MG63 (cell line): ENCODE data around the gene CCDC74A. TPM values are rescaled to one million over a fixed set of nuclear protein-coding genes. Genes with fewer than 3 reads are reported as not detected.
"Not testable (repeated sequence)": the region's sequence is repeated elsewhere in the genome, so short reads cannot be mapped to it uniquely, and the experiment has no call there.

ENCODE experiments used
- DNase-seq: peaks from one replicate; pipeline ENCODE4 v3.0.0-alpha.2; 2020
- H3K27me3 ChIP-seq: fragments of 250-450 bp; sonication (Bioruptor Pico); 2 replicates; pipeline ENCODE4 v1.5.1; 2020; ENCODE audit warnings: mild to moderate bottlenecking, moderate library complexity
- H3K36me3 ChIP-seq: fragments of 250-450 bp; sonication (Bioruptor Pico); 2 replicates; pipeline ENCODE4 v1.5.1; 2020; ENCODE audit warnings: mild to moderate bottlenecking, moderate library complexity
- H3K4me3 ChIP-seq: fragments of 250-450 bp; sonication (Bioruptor Pico); 2 replicates; pipeline ENCODE4 v1.5.1; 2020; ENCODE audit warnings: mild to moderate bottlenecking, moderate library complexity
- H3K9me3 ChIP-seq: fragments of 250-450 bp; sonication (Bioruptor Pico); 2 replicates; pipeline ENCODE4 v1.5.1; 2020; ENCODE audit warnings: mild to moderate bottlenecking, moderate library complexity
- total RNA-seq: library from RNA; depleted of rRNA; stranded (reverse); fragments of >200 nt; shearing (Covaris generic); gene quantifications from 2 replicates; pipeline ENCODE4 v1.2.3, GENCODE V29; 2014; ENCODE audit warnings: low replicate concordance

Gene CCDC74A
- total RNA-seq, 1 experiment from 2014 or later, result 6.5 TPM

GRCh38 chr2:131535951-131536826 lies 8.5 kb downstream of the CCDC74A start:
- DNase-seq, result peak; percentile 65
- not testable (repeated sequence) for H3K9me3 ChIP-seq, H3K4me3 ChIP-seq, H3K27me3 ChIP-seq, H3K36me3 ChIP-seq

- H3K9me3 ChIP-seq, H3K27me3 ChIP-seq, H3K36me3 ChIP-seq, H3K4me3 ChIP-seq, DNase-seq: not testable (repeated sequence)
These were observed 9.2 kb downstream of the CCDC74A start for GRCh38 chr2:131536841-131537240.

DNA sequence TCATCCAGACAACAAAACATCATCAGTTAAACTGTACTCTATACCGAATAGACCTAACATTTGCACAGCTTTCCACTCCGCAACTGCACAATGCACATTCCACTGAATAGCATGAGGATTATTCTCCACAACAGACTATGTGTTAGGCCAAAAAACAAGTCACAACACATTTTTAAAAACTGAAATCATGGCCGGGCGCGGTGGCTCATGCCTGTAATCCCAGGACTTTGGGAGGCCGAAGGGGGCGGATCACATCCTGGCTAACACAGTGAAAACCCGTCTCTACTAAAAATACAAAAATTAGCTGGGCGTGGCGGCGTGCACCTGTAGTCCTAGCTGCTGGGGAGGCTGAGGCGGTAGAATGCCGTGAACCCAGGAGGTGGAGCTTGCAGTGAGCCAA lies 11.2 kb downstream of the CCDC74A start:
- not testable (repeated sequence) for DNase-seq, H3K9me3 ChIP-seq, H3K27me3 ChIP-seq, H3K36me3 ChIP-seq, H3K4me3 ChIP-seq

DNA sequence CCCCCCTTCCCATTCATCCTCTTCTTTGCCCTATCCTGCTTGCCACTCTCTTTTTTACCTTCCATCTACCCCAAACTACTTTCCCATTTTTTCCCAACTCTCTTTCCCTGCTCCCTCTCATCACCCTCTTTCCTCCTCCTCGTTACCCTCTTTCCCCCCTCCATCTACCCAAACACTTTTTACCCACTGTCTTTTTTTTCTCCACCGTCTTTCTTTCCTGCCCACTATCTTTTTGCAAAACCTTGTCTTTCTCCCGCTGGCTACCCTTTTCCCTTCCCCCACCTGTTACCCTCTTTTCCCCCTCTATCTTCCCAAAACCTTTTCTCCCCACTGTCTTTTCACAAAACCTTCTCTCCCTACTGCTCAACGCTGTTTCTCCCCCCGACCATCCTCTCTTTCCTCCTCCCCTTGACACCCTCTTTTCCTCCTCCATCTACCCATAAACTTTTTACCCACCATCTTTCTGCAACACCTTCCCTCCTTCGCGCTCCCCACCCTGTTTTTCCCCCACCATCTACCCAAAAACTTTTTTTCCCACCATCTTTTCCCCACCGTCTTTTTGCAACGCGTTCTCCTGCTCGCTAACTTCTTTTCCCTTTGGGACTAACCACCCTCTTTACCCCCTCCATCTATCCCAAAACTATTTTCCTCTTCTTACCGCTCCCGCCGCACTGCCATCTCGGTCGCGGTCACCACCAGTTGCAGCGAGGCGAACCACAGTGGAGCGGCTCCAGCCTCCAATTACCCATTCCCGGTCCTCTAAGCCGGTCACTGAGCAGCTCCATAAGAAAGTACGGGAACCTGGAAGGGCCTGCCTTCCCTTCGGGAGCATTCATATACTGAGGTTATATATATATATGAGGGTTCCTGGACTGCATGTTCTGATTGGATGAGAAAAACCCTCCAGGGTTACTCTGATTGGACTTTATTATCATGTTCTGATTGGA lies 15.0 kb downstream of the CCDC74A start:
- Histone ChIP-seq H3K9me3 (no peaks in the 10 kb centered on the region), H3K36me3 (no peaks in the 10 kb centered on the region), H3K4me3 (peak overlapping the region; percentile 62), H3K27me3 (no peaks in the 10 kb centered on the region)
- DNase-seq, result peak; percentile 59

GRCh38 chr2:131543385-131543891 lies 15.8 kb downstream of the CCDC74A start:
- H3K27me3 ChIP-seq, result no peaks in the 10 kb centered on the region
- H3K36me3 ChIP-seq, result no peaks in the 10 kb centered on the region
- H3K4me3 ChIP-seq, result peak overlapping the region; percentile 62
- no peaks in the 10 kb centered on the region for H3K9me3 ChIP-seq
- peak; percentile 58 for DNase-seq

DNA sequence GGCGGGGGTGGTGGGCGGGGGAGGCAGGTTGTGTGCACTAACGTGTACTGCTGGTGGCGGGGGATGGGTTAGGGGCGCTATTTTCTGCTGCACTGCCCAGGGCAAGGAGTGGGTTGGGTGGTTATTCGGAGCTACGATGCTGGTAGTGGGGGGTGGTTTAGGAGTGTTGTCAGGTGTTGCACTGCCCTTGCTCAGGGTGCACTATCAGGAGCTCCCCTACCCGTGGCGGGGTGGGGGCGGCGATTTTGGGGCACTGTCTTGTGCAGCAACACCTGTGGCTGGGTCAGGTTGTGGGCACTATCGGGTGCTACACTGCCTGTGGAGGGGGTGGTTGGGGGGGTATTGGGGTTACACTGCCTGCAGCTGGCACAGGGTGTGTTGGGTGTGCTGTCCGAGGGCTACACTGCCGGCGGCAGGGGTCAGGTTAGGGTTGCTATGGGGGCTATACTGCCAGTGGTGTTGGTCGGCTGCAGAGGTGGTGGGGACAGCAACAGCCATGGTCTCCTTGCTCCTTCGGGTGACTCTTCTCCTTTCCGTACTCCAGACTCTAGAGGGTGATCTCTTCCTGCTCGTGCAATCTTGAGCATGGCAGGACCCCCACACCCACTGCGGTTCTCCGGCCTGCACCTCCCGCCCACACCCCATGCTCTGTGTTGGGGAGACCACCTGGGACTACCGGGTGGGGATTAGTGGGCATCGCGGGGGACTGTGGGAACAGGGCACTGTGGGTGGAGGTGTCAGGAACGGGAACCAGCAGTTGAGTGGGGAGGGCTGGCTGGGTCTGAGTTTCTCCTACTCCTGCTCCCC lies 16.5 kb downstream of the CCDC74A start:
- H3K36me3 ChIP-seq, H3K9me3 ChIP-seq, H3K27me3 ChIP-seq, DNase-seq: not testable (repeated sequence)
- H3K4me3 ChIP-seq, result peak overlapping the region; percentile 62

GRCh38 chr2:131544813-131545165 lies 17.1 kb downstream of the CCDC74A start:
- not testable (repeated sequence) for H3K4me3 ChIP-seq, H3K9me3 ChIP-seq, H3K27me3 ChIP-seq, H3K36me3 ChIP-seq, DNase-seq

- no peak overlapping the region for H3K4me3 ChIP-seq
- no peaks in the 10 kb centered on the region for H3K36me3 ChIP-seq
- DNase-seq, result no peak
These were observed 25.2 kb downstream of the CCDC74A start for GRCh38 chr2:131552871-131553270.

GRCh38 chr2:131556998-131557397 lies 29.3 kb downstream of the CCDC74A start:
- Histone ChIP-seq H3K4me3 (no peak overlapping the region), H3K9me3 (no peaks in the 10 kb centered on the region), H3K36me3 (no peaks in the 10 kb centered on the region), H3K27me3 (no peaks in the 10 kb centered on the region)
- DNase-seq, result no peak

More at GRCh38 chr2:131552871-131553270, 25.2 kb downstream of the CCDC74A start:
- no peaks in the 10 kb centered on the region for H3K27me3 ChIP-seq
- no peaks in the 10 kb centered on the region for H3K9me3 ChIP-seq

- DNase-seq, result no peak
- Histone ChIP-seq H3K36me3 (no peaks in the 10 kb centered on the region), H3K27me3 (no peaks in the 10 kb centered on the region), H3K4me3 (no peak overlapping the region), H3K9me3 (no peaks in the 10 kb centered on the region)
These were observed 30.1 kb downstream of the CCDC74A start for GRCh38 chr2:131557558-131558321.

GRCh38 chr2:131566371-131566770 lies 38.7 kb downstream of the CCDC74A start:
- no peak for DNase-seq
- Histone ChIP-seq H3K9me3 (no peaks in the 10 kb centered on the region), H3K27me3 (no peaks in the 10 kb centered on the region), H3K36me3 (no peaks in the 10 kb centered on the region), H3K4me3 (no peak overlapping the region)

DNA sequence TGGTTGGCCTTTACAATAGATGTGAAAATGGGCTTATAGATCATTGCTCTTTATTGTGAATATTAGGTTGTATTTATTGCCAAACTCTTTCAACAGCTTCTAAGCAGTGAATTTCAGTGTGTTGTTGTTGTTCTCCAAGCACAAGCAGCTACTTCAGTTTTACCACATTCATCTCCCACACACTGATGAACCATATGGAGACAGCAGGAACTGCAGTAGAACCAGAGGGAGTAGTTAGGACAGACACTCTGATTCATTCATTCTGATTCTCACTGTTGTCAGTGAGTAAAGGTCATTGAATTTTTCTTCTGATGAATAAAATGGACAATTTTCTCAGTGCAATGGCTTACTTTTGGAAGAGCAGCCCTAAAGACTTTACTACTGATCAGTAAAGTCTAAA lies 40.2 kb downstream of the CCDC74A start:
- no peak for DNase-seq
- Histone ChIP-seq H3K27me3 (no peaks in the 10 kb centered on the region), H3K4me3 (no peak overlapping the region), H3K9me3 (no peaks in the 10 kb centered on the region), H3K36me3 (no peaks in the 10 kb centered on the region)

- not testable (repeated sequence) for H3K4me3 ChIP-seq, H3K9me3 ChIP-seq, H3K36me3 ChIP-seq, DNase-seq, H3K27me3 ChIP-seq
These were observed 40.7 kb downstream of the CCDC74A start for GRCh38 chr2:131568401-131568800.

- DNase-seq, result no peak
These were observed 44.5 kb downstream of the CCDC74A start for GRCh38 chr2:131572175-131572574.

DNA sequence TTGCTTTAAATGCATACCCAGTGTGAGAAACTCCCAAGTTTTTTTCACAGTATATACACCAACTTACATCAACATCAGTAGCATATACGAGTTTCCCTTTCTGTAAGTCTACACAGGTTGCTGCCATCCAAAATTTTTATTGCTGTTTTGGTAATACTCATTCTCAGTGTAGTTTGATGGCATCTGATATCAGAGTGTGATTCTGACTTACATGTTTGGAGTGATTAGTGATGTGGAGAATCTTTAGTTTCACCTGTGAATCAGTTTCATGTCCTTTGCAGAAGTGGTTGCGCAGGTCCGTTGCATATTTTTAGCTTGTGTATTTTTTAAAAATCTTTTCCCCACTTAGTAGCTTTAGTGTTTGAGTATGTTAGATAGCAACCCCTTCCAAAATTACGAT lies 50.1 kb downstream of the CCDC74A start:
- Histone ChIP-seq H3K36me3 (no peaks in the 10 kb centered on the region), H3K9me3 (no peaks in the 10 kb centered on the region), H3K27me3 (no peaks in the 10 kb centered on the region), H3K4me3 (no peak overlapping the region)
- no peak for DNase-seq

More at GRCh38 chr2:131572175-131572574, 44.5 kb downstream of the CCDC74A start:
- no peaks in the 10 kb centered on the region for H3K36me3 ChIP-seq
- H3K27me3 ChIP-seq, result no peaks in the 10 kb centered on the region
- no peaks in the 10 kb centered on the region for H3K9me3 ChIP-seq
- H3K4me3 ChIP-seq, result no peak overlapping the region

- no peak for DNase-seq
- Histone ChIP-seq H3K4me3 (no peak overlapping the region), H3K27me3 (no peaks in the 10 kb centered on the region), H3K36me3 (no peaks in the 10 kb centered on the region), H3K9me3 (no peaks in the 10 kb centered on the region)
These were observed 52.5 kb downstream of the CCDC74A start for GRCh38 chr2:131580187-131580586.
